H9 (cell line): ENCODE measurements around the gene SRP68. TPM values are rescaled to one million over a fixed set of nuclear protein-coding genes. Genes with fewer than 3 reads are reported as not detected.

Experiments used
- DNase-seq: peaks from one replicate; pipeline ENCODE4 v3.0.0-alpha.2; 2017
- H2AFZ ChIP-seq: one replicate; pipeline ENCODE4 v1.6.1; 2013; ENCODE audit warnings: mild to moderate bottlenecking, low read length, control low read depth, moderate library complexity
- H2AK5ac ChIP-seq: 2 replicates; pipeline ENCODE4 v1.6.1; 2013; ENCODE audit warnings: low read length, control low read depth, mixed read lengths; ENCODE audit not compliant: insufficient read length
- H2BK120ac ChIP-seq: one replicate; pipeline ENCODE4 v1.6.1; 2013; ENCODE audit warnings: low read depth, mild to moderate bottlenecking, low read length, control low read depth, inconsistent platforms; ENCODE audit not compliant: poor library complexity, severe bottlenecking
- H2BK12ac ChIP-seq: 2 replicates; pipeline ENCODE4 v1.6.1; 2013; ENCODE audit warnings: low read length, control low read depth, mixed read lengths, low read depth; ENCODE audit not compliant: insufficient read length
- H2BK15ac ChIP-seq: 2 replicates; pipeline ENCODE4 v1.6.1; 2013; ENCODE audit warnings: low read depth, low read length, control low read depth
- H2BK20ac ChIP-seq: one replicate; pipeline ENCODE4 v1.6.1; 2013; ENCODE audit warnings: low read depth, mild to moderate bottlenecking, low read length, control low read depth, inconsistent platforms; ENCODE audit not compliant: poor library complexity, severe bottlenecking
- H2BK5ac ChIP-seq: 2 replicates; pipeline ENCODE4 v1.6.1; 2013; ENCODE audit warnings: low read length, control low read depth, mixed read lengths; ENCODE audit not compliant: insufficient read length
- H3K14ac ChIP-seq: 2 replicates; pipeline ENCODE4 v1.6.1; 2013; ENCODE audit warnings: low read length, control low read depth; ENCODE audit not compliant: insufficient read depth
- H3K18ac ChIP-seq: 2 replicates; pipeline ENCODE4 v1.6.1; 2013; ENCODE audit warnings: low read depth, mild to moderate bottlenecking, mixed read lengths, low read length, control low read depth; ENCODE audit not compliant: insufficient read length
- H3K23ac ChIP-seq: 2 replicates; pipeline ENCODE4 v1.6.1; 2013; ENCODE audit warnings: low read length, control low read depth, mixed read lengths, low read depth; ENCODE audit not compliant: insufficient read length
- H3K23me2 ChIP-seq: 2 replicates; pipeline ENCODE4 v1.6.1; 2013; ENCODE audit warnings: low read depth, mild to moderate bottlenecking, mixed read lengths, low read length, control low read depth; ENCODE audit not compliant: insufficient read length, poor library complexity, severe bottlenecking
- H3K27ac ChIP-seq: 2 replicates; pipeline ENCODE4 v1.5.1; 2013; ENCODE audit warnings: low read length, control low read depth, mixed read lengths, low read depth; ENCODE audit not compliant: insufficient read length
- H3K27me3 ChIP-seq: 2 replicates; pipeline ENCODE4 v1.6.1; 2013; ENCODE audit warnings: low read length, control low read depth, inconsistent platforms; ENCODE audit not compliant: insufficient read depth
- H3K4ac ChIP-seq: 2 replicates; pipeline ENCODE4 v1.6.1; 2013; ENCODE audit warnings: low read depth, mild to moderate bottlenecking, control low read depth, inconsistent platforms, low read length, moderate library complexity
- H3K4me1 ChIP-seq: 2 replicates; pipeline ENCODE4 v1.6.1; 2013; ENCODE audit warnings: low read length, control low read depth, inconsistent platforms; ENCODE audit not compliant: insufficient read depth
- H3K4me2 ChIP-seq: 2 replicates; pipeline ENCODE4 v1.6.1; 2013; ENCODE audit warnings: low read length, control low read depth, mixed read lengths; ENCODE audit not compliant: insufficient read length, insufficient read depth
- H3K56ac ChIP-seq: 2 replicates; pipeline ENCODE4 v1.6.1; 2013; ENCODE audit warnings: low read depth, mild to moderate bottlenecking, mixed read lengths, low read length, control low read depth; ENCODE audit not compliant: insufficient read length
- H3K79me1 ChIP-seq: 2 replicates; pipeline ENCODE4 v1.6.1; 2013; ENCODE audit warnings: low read depth, mild to moderate bottlenecking, moderate library complexity, low read length, control low read depth, inconsistent platforms; ENCODE audit not compliant: insufficient read depth, poor library complexity, severe bottlenecking
- H3K79me2 ChIP-seq: 2 replicates; pipeline ENCODE4 v1.6.1; 2013; ENCODE audit warnings: low read length, control low read depth, inconsistent platforms; ENCODE audit not compliant: insufficient read depth
- H3K9ac ChIP-seq: 2 replicates; pipeline ENCODE4 v1.6.1; 2013; ENCODE audit warnings: low read length, control low read depth, mixed read lengths; ENCODE audit not compliant: insufficient read length; ENCODE audit errors: extremely low read depth
- H3K9me3 ChIP-seq: one replicate; pipeline ENCODE4 v1.6.1; 2013; ENCODE audit warnings: low read depth, low read length, inconsistent platforms; ENCODE audit not compliant: control insufficient read depth
- H3T11ph ChIP-seq: one replicate; pipeline ENCODE4 v1.6.1; 2013; ENCODE audit warnings: mild to moderate bottlenecking, low read length, control low read depth, inconsistent platforms
- H4K20me1 ChIP-seq: one replicate; pipeline ENCODE4 v1.6.1; 2013; ENCODE audit not compliant: control insufficient read depth, insufficient read length, insufficient read depth
- H4K5ac ChIP-seq: 2 replicates; pipeline ENCODE4 v1.6.1; 2013; ENCODE audit warnings: low read depth, mild to moderate bottlenecking, mixed read lengths, low read length, control low read depth; ENCODE audit not compliant: insufficient read length
- H4K8ac ChIP-seq: replicated peaks from 2 replicates; pipeline ENCODE4 v1.6.1; 2013; ENCODE audit warnings: low read length, control low read depth, mixed read lengths, low read depth; ENCODE audit not compliant: insufficient read length
- H4K91ac ChIP-seq: 2 replicates; pipeline ENCODE4 v1.6.1; 2013; ENCODE audit warnings: low read depth, mild to moderate bottlenecking, moderate library complexity, mixed read lengths, low read length, control low read depth; ENCODE audit not compliant: insufficient read length
- H3K27ac Mint-ChIP-seq, 3 experiments: 2 replicates in 2 of 3; 3 replicates in 1 of 3; pipeline ENCODE4 v1.8.0; 2020 to 2021; ENCODE audit warnings: mixed read lengths in 3 of 3, mild to moderate bottlenecking in 1 of 3, moderate library complexity in 1 of 3
- H3K27me3 Mint-ChIP-seq: 2 replicates; pipeline ENCODE4 v1.8.0; 2021; ENCODE audit warnings: low read depth, mild to moderate bottlenecking, moderate library complexity, mixed read lengths
- H3K36me3 Mint-ChIP-seq, 3 experiments: 2 replicates in 2 of 3; 3 replicates in 1 of 3; pipeline ENCODE4 v1.8.0; 2020 to 2021; ENCODE audit warnings: low read depth in 3 of 3, mixed read lengths in 3 of 3; ENCODE audit not compliant: insufficient read depth in 1 of 3
- H3K4me1 Mint-ChIP-seq, 2 experiments: 2 replicates each; pipeline ENCODE4 v1.8.0; 2020; ENCODE audit warnings: mixed read lengths in 2 of 2
- H3K4me3 Mint-ChIP-seq, 2 experiments: 2 replicates in 1 of 2; 3 replicates in 1 of 2; pipeline ENCODE4 v1.8.0; 2020 to 2021; ENCODE audit warnings: mild to moderate bottlenecking in 2 of 2, mixed read lengths in 2 of 2, moderate library complexity in 1 of 2
- H3K9me3 Mint-ChIP-seq, 2 experiments: 2 replicates in 1 of 2; 3 replicates in 1 of 2; pipeline ENCODE4 v1.8.0; 2020; ENCODE audit warnings: mild to moderate bottlenecking in 2 of 2, mixed read lengths in 2 of 2, moderate library complexity in 1 of 2
- CTCF ChIP-seq: fragments of 200-600 bp; sonication (generic); conservative IDR thresholded peaks from 3 replicates; pipeline ENCODE4 v1.8.0; 2021; ENCODE audit warnings: antibody characterized with exemption, mild to moderate bottlenecking
- WGBS: extraction: QIAGEN DNeasy Blood & Tissue Kit; methylation state at CpG from one replicate; pipeline ENCODE4 v1.1.7; 2013; ENCODE audit warnings: missing lambda C conversion rate, low lambda C conversion rate, mixed read lengths; ENCODE audit not compliant: insufficient read length; ENCODE audit errors: extremely low coverage; 5-methylcytosine and 5-hydroxymethylcytosine counted together
- total RNA-seq: library from RNA; stranded (reverse); gene quantifications from 2 replicates; pipeline ENCODE4 v1.2.1, GENCODE V29; 2021

Gene SRP68
- total RNA-seq, 1 experiment from 2014 or later = 86.1 TPM

GRCh38 chr17:76094046-76094445, 21.7 kb upstream of the SRP68 start:
- Histone ChIP-seq H2AFZ (no peak overlapping the region), H2BK20ac (no peak overlapping the region), H3K79me1 (no peaks in the 10 kb centered on the region), H4K5ac (no peak overlapping the region), H3K14ac (no peak overlapping the region), H2BK12ac (no peak overlapping the region), H2BK5ac (no peak overlapping the region), H3K4me1 (no peaks in the 10 kb centered on the region), H4K8ac (no peak overlapping the region), H3K4me2 (no peak overlapping the region), H2BK120ac (no peak overlapping the region), H3T11ph (no peak overlapping the region), H3K23ac (no peak overlapping the region), H3K27ac (no peak overlapping the region), H4K20me1 (no peaks in the 10 kb centered on the region), H3K18ac (no peak overlapping the region), H2BK15ac (no peak overlapping the region), H3K27me3 (no peaks in the 10 kb centered on the region), H3K9me3 (no peaks in the 10 kb centered on the region), H3K9ac (no peak overlapping the region), H3K79me2 (no peaks in the 10 kb centered on the region), H3K4ac (no peak overlapping the region), H3K56ac (no peak overlapping the region), H2AK5ac (no peak overlapping the region), H4K91ac (no peak overlapping the region), H3K23me2 (no peaks in the 10 kb centered on the region)
- no peaks in the 10 kb centered on the region for H3K4me1 Mint-ChIP-seq
- TF ChIP-seq CTCF = no peak
- DNase-seq = no peak
- no peak overlapping the region for H3K27ac Mint-ChIP-seq
- no CpG with 5 or more reads among the region's 11 CpGs for WGBS
- H3K36me3 Mint-ChIP-seq = peaks cover 27 to 79% (median 73%) of the 10 kb centered on the region in 3 experiments; a peak in 6 of 7 replicates
- H3K27me3 Mint-ChIP-seq = no peaks in the 10 kb centered on the region
- no peaks in the 10 kb centered on the region for H3K9me3 Mint-ChIP-seq
- no peak overlapping the region for H3K4me3 Mint-ChIP-seq
